Breast epithelium (tissue), 4 donors: Measurements from ENCODE around the gene APBA3. TPM values are rescaled to one million over a fixed set of nuclear protein-coding genes. Genes with fewer than 3 reads are reported as not detected.

Experiments
- DNase-seq, 2 donors: peaks; one replicate each; pipeline ENCODE4 v3.0.0-alpha.2; 2019; ENCODE audit warnings: low spot score in 2 of 2
- H3K27ac ChIP-seq, 2 donors: fragments of 200-600 bp; sonication (generic) in 1 of 2; one replicate each; pipeline ENCODE4 v1.5.1; 2016 to 2019; ENCODE audit warnings: mild to moderate bottlenecking in 1 of 2
- H3K27me3 ChIP-seq, 2 donors: fragments of 200-600 bp; sonication (generic) in 1 of 2; one replicate each; pipeline versions ENCODE4 v1.5.1 to v1.6.0; 2017 to 2019; ENCODE audit warnings: control low read depth in 1 of 2, mild to moderate bottlenecking in 1 of 2
- H3K36me3 ChIP-seq: fragments of 200-600 bp; one replicate; pipeline ENCODE4 v1.5.1; 2019
- H3K4me1 ChIP-seq, 2 donors: fragments of 200-600 bp; sonication (generic); one replicate each; pipeline ENCODE4 v1.5.1; 2016 to 2019; ENCODE audit warnings: control low read depth in 1 of 2
- H3K4me3 ChIP-seq, 3 donors: fragments of 200-600 bp; sonication (generic); 1 replicate in 2 of 3; 2 replicates in 1 of 3; pipeline ENCODE4 v1.5.1; 2016 to 2019; ENCODE audit warnings: mild to moderate bottlenecking in 3 of 3, moderate library complexity in 2 of 3
- H3K9me3 ChIP-seq, 2 donors: fragments of 200-600 bp; sonication (generic) in 1 of 2; one replicate each; pipeline ENCODE4 v1.5.1; 2016 to 2019; ENCODE audit warnings: control low read depth in 1 of 2
- POLR2A ChIP-seq: fragments of 450-650 bp; IDR thresholded peaks from one replicate; pipeline ENCODE4 v1.6.1; 2016; ENCODE audit warnings: antibody characterized with exemption, mild to moderate bottlenecking, moderate library complexity
- POLR2AphosphoS5 ChIP-seq, 3 donors: sonication (generic); formaldehyde crosslinking; IDR thresholded peaks; one replicate each; pipeline ENCODE4 v1.6.1; 2017; ENCODE audit warnings: antibody characterized with exemption in 3 of 3
- intact Hi-C: fragments of 100-400 bp; cut with DNase I; formaldehyde crosslinking; loops from one replicate; pipeline ENCODE4 v1.15.1; 2023; ENCODE audit warnings: low total_unique reads
- total RNA-seq, 3 donors: library from RNA; depleted of rRNA; stranded (reverse); fragments of >200 nt; gene quantifications; one replicate each; pipeline ENCODE4 v1.1.0, GENCODE V29; 2016
- TF ChIP-seq, protein P1 (sequence below), 3 donors: fragments of 450-650 bp; IDR thresholded peaks; one replicate each; pipeline ENCODE4 v1.5.1; 2016 to 2017; ENCODE audit warnings: antibody characterized with exemption in 3 of 3, mild to moderate bottlenecking in 3 of 3, moderate library complexity in 3 of 3

The APBA3 gene
- total RNA-seq, 3 donors from 2014 or later = 24.0 to 24.9 (median 24.6) TPM

GRCh38 chr19:3720349-3720917, 41.1 kb downstream of the APBA3 start:
- Histone ChIP-seq H3K36me3 (no peaks in the 10 kb centered on the region), H3K27me3 (peaks cover 3 to 24% of the 10 kb centered on the region in 2 donors), H3K4me1 (no peaks in the 10 kb centered on the region), H3K27ac (peak overlapping the region in 1 of 2 donors; percentile 21), H3K9me3 (no peaks in the 10 kb centered on the region), H3K4me3 (no peak overlapping the region)
- no peak for DNase-seq
- intact Hi-C loops = no loop called here
- TF ChIP-seq POLR2AphosphoS5 (IDR thresholded peaks at IDR 0.05) (no peak), POLR2A (no peak)
- TF ChIP-seq, protein P1, sequence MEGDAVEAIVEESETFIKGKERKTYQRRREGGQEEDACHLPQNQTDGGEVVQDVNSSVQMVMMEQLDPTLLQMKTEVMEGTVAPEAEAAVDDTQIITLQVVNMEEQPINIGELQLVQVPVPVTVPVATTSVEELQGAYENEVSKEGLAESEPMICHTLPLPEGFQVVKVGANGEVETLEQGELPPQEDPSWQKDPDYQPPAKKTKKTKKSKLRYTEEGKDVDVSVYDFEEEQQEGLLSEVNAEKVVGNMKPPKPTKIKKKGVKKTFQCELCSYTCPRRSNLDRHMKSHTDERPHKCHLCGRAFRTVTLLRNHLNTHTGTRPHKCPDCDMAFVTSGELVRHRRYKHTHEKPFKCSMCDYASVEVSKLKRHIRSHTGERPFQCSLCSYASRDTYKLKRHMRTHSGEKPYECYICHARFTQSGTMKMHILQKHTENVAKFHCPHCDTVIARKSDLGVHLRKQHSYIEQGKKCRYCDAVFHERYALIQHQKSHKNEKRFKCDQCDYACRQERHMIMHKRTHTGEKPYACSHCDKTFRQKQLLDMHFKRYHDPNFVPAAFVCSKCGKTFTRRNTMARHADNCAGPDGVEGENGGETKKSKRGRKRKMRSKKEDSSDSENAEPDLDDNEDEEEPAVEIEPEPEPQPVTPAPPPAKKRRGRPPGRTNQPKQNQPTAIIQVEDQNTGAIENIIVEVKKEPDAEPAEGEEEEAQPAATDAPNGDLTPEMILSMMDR (IDR thresholded peaks at IDR 0.05) = no peak

DNA sequence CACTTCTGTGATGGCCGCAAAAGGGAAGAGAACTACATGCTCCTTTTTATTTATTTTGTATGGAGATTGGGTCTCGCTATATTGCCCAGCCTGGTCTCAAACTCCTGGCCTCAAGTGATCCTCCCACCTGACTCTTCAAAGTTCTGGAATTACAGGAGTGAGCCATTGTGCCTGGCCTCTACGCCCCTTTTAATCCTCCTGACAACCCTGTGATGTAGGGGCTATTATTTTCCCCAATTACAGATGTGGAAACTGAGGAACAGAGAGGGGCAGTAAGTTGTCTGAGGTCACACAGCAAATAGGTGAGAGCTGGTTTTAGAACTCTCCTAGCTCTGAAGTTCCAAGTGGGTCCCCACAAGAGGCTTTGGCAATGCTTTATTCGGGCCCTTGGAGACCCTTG, 41.6 kb downstream of the APBA3 start:
- Histone ChIP-seq H3K27ac (no peak overlapping the region), H3K27me3 (peaks cover 3 to 24% of the 10 kb centered on the region in 2 donors), H3K36me3 (no peaks in the 10 kb centered on the region), H3K9me3 (no peaks in the 10 kb centered on the region), H3K4me3 (no peak overlapping the region), H3K4me1 (no peaks in the 10 kb centered on the region)
- DNase-seq = no peak
- TF ChIP-seq POLR2AphosphoS5 (IDR thresholded peaks at IDR 0.05) = no peak
- no peak for TF ChIP-seq POLR2A
- TF ChIP-seq, protein P1 (IDR thresholded peaks at IDR 0.05) = no peak
- intact Hi-C loops = no loop called here

GRCh38 chr19:3716147-3716668, 45.3 kb downstream of the APBA3 start:
- Histone ChIP-seq H3K9me3 (no peaks in the 10 kb centered on the region), H3K36me3 (no peaks in the 10 kb centered on the region), H3K4me3 (no peak overlapping the region), H3K27me3 (peaks cover 0 to 12% of the 10 kb centered on the region in 2 donors), H3K27ac (no peak overlapping the region), H3K4me1 (peaks cover 0 to 8% of the 10 kb centered on the region in 2 donors)
- no peak for DNase-seq
- intact Hi-C loops = no loop called here
- TF ChIP-seq POLR2AphosphoS5 (IDR thresholded peaks at IDR 0.05) (no peak), POLR2A (no peak)
- TF ChIP-seq, protein P1 (IDR thresholded peaks at IDR 0.05) = no peak

DNA sequence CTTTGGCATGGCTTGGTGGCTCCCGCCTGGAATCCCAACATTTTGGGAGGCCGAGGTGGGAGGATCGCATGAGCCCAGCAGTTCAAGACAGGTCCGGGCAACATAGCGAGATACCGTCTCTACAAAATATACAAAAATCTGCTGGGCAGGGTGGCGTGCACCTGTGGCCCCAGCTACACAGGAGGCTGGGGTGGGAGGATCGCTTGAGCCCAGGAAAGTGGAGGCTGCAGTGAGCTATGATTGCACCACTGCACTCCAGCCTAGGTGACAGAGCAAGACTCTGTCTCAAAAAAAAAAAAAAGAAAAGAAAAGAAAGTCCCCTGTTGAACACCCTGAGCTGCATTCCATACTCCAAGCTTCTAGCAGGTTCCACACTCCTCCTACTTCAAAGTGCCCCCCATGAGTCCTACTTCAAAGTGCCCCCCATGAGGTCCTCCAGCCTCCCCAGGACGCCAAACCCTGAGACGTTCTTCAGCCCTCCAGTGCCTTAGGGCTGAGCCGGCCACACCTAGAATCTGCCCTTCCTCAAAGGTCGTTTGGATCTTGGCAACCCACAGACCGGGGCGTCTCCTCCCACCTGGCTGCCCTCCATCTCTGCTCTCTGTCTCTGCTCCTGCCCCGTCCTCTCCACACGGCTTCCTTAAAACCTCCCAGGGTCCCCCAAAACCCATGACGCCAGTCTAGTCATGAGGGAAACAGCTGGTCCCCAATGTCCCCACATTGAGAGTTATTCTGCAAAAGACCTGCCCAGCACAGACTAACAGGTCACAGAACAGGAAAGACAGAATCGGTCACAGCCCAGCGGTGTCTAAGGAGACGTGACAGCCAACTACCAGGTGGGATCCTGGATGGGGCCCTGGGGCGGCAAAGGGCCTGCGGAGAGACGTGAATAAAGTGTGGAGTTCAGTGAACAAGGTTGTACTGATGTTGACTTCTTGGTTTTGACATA, 48.6 kb downstream of the APBA3 start:
- Histone ChIP-seq H3K36me3 (no peaks in the 10 kb centered on the region), H3K27me3 (no peaks in the 10 kb centered on the region), H3K4me1 (peaks cover 0 to 8% of the 10 kb centered on the region in 2 donors), H3K27ac (peak overlapping the region; percentile 66 to 76), H3K4me3 (peak overlapping the region in 2 of 3 donors; percentile 7 to 18), H3K9me3 (no peaks in the 10 kb centered on the region)
- intact Hi-C loops = no loop called here
- no peak for DNase-seq
- no peak for TF ChIP-seq POLR2AphosphoS5 (IDR thresholded peaks at IDR 0.05)
- TF ChIP-seq, protein P1 (IDR thresholded peaks at IDR 0.05) = no peak
- TF ChIP-seq POLR2A = no peak
